DND-41 (cell line): ENCODE data around the gene GNAS.

Source experiments
- EZH2 ChIP-seq: IDR thresholded peaks from 3 replicates; pipeline ENCODE4 v1.6.1; 2012; ENCODE audit warnings: borderline replicate concordance, low read depth, mild to moderate bottlenecking, moderate library complexity, low read length, inconsistent platforms; ENCODE audit not compliant: severe bottlenecking
- TF ChIP-seq, protein P1 (sequence below): IDR thresholded peaks from 2 replicates; pipeline ENCODE4 v1.5.1; 2012; ENCODE audit warnings: borderline replicate concordance, low read length, moderate library complexity, mild to moderate bottlenecking; ENCODE audit not compliant: poor library complexity, severe bottlenecking; ENCODE audit errors: extremely low read depth

DNA sequence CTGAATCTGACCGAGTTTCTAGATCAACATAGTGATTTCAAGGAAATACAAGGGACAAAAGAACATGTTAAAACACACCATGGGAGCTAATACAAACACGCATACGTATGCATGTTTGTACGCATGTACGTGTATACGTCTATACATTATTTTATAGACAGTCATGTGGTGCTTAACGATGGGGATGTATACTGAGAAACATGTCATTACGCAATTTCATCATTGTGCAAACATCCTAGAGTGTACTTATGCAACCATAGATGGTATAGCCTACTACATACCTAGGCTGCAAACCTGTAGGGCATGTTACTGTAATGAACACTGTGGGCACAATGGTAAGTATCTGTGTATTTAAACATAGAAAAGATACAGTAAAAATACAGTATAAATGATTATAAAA, 103.6 kb downstream of the GNAS start:
- TF ChIP-seq, protein P1, sequence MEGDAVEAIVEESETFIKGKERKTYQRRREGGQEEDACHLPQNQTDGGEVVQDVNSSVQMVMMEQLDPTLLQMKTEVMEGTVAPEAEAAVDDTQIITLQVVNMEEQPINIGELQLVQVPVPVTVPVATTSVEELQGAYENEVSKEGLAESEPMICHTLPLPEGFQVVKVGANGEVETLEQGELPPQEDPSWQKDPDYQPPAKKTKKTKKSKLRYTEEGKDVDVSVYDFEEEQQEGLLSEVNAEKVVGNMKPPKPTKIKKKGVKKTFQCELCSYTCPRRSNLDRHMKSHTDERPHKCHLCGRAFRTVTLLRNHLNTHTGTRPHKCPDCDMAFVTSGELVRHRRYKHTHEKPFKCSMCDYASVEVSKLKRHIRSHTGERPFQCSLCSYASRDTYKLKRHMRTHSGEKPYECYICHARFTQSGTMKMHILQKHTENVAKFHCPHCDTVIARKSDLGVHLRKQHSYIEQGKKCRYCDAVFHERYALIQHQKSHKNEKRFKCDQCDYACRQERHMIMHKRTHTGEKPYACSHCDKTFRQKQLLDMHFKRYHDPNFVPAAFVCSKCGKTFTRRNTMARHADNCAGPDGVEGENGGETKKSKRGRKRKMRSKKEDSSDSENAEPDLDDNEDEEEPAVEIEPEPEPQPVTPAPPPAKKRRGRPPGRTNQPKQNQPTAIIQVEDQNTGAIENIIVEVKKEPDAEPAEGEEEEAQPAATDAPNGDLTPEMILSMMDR, result no peak
- TF ChIP-seq EZH2, result no peak
